Neutrophil (primary cell): ENCODE results near the gene OTUD3.
"Not testable (repeated sequence)": the region's sequence is repeated elsewhere in the genome, so short reads cannot be mapped to it uniquely, and the experiment has no call there.

Experiments
- H3K27ac ChIP-seq: fragments of 200-600 bp; sonication (generic); 2 replicates; pipeline ENCODE4 v1.5.1; 2016; ENCODE audit warnings: mild to moderate bottlenecking, moderate library complexity
- H3K27me3 ChIP-seq: fragments of 200-600 bp; sonication (generic); 2 replicates; pipeline ENCODE4 v1.6.0; 2016; ENCODE audit warnings: mild to moderate bottlenecking
- H3K36me3 ChIP-seq: fragments of 200-600 bp; sonication (generic); 2 replicates; pipeline ENCODE4 v1.5.1; 2017
- H3K4me1 ChIP-seq, 2 experiments: fragments of 200-600 bp in 1 of 2; sonication (generic) in 1 of 2; 1 replicate in 1 of 2; 2 replicates in 1 of 2; pipeline versions ENCODE4 v1.5.1 to v1.6.1; 2013 to 2016; ENCODE audit warnings: low read depth in 1 of 2, low read length in 1 of 2, mild to moderate bottlenecking in 1 of 2, moderate library complexity in 1 of 2; ENCODE audit not compliant: control insufficient read depth in 1 of 2, insufficient read depth in 1 of 2
- H3K4me3 ChIP-seq, 2 experiments: fragments of 200-600 bp in 1 of 2; sonication (generic) in 1 of 2; 1 replicate in 1 of 2; 2 replicates in 1 of 2; pipeline ENCODE4 v1.5.1; 2013 to 2016; ENCODE audit warnings: low read depth in 1 of 2, low read length in 1 of 2, mild to moderate bottlenecking in 1 of 2, moderate library complexity in 1 of 2
- H3K9me3 ChIP-seq: fragments of 200-600 bp; sonication (generic); 2 replicates; pipeline ENCODE4 v1.5.1; 2016
- CTCF ChIP-seq: fragments of 200-600 bp; sonication (generic); IDR thresholded peaks from 2 replicates; pipeline ENCODE4 v1.5.1; 2016; ENCODE audit warnings: antibody characterized with exemption

Gene OTUD3

DNA sequence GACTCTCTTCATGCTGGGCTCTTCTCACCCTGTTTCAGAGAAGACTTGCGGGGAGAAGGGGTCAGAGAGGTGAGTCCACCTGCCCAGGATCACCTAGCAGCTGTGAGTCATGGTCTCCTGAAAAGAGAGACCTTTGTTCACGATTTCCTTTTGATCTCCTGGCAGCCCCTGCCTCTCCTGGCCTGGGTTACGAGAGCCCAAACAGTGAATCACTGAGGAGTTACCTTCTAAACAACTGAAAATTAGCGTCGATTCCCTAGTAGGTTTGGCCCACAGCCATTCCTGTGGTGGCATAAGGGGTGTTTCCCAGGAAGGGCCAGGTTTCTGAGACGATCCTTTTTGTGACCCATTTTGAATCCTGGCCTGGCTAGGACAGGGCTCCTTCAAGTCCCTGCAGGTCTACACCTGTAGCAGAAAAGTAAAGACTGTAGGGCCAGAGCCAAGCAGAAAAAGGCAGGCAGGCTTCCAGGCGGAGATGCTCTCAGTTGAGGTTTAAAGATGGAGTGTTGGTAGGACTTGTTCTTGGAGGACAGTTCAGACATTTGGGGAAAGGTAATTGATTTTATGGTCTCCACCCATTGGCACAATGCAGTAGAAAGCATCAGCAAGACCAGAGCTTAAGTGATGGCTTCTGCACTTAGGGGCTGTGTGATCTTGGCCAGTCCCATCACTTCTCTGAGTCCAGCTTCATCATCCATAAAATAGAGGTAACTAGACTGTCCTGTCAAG lies 43.3 kb downstream of the OTUD3 start:
- H3K27ac ChIP-seq: no peak overlapping the region
- no peaks in the 10 kb centered on the region for H3K9me3 ChIP-seq
- H3K27me3 ChIP-seq: no peaks in the 10 kb centered on the region
- no peak for TF ChIP-seq CTCF
- H3K4me1 ChIP-seq: no peaks in the 10 kb centered on the region
- no peak overlapping the region for H3K4me3 ChIP-seq
- H3K36me3 ChIP-seq: no peaks in the 10 kb centered on the region

GRCh38 chr1:19926296-19927129 lies 44.3 kb downstream of the OTUD3 start:
- H3K27me3 ChIP-seq: no peaks in the 10 kb centered on the region
- H3K9me3 ChIP-seq: peaks cover 8% of the 10 kb centered on the region
- no peaks in the 10 kb centered on the region for H3K36me3 ChIP-seq
- no peaks in the 10 kb centered on the region for H3K4me1 ChIP-seq
- no peak for TF ChIP-seq CTCF
- no peak overlapping the region for H3K4me3 ChIP-seq
- no peak overlapping the region for H3K27ac ChIP-seq

GRCh38 chr1:19927130-19927421 lies 44.9 kb downstream of the OTUD3 start:
- not testable (repeated sequence) for H3K4me1 ChIP-seq, H3K36me3 ChIP-seq, H3K27ac ChIP-seq, H3K4me3 ChIP-seq, H3K27me3 ChIP-seq
- peaks cover 12% of the 10 kb centered on the region for H3K9me3 ChIP-seq

GRCh38 chr1:19932866-19933265 lies 50.7 kb downstream of the OTUD3 start:
- Histone ChIP-seq H3K27me3 (no peaks in the 10 kb centered on the region), H3K4me3 (no peak overlapping the region), H3K4me1 (no peaks in the 10 kb centered on the region), H3K36me3 (no peaks in the 10 kb centered on the region), H3K27ac (no peak overlapping the region), H3K9me3 (peaks cover 18% of the 10 kb centered on the region)
- no peak for TF ChIP-seq CTCF

DNA sequence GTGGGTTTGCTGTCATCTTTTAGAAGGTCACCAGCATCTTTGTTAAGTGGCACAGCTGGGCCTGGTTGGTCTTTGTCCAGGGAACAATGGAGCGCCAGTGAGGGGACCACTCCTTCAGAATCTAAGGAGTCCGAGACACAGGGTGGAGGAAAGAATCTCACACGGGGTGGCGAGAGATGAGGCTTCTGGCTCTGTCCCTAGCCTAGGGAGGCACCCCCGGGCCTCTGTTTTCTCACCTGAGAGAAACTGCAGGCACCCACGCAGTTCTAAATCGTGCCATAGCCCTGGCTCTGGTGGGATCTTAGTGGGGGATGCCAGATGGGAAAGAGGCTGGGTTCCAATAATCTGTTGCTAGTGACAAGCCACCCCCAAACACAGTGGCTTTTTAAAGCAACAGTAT lies 52.1 kb downstream of the OTUD3 start:
- no peaks in the 10 kb centered on the region for H3K36me3 ChIP-seq
- TF ChIP-seq CTCF: no peak
- no peaks in the 10 kb centered on the region for H3K27me3 ChIP-seq
- no peaks in the 10 kb centered on the region for H3K4me1 ChIP-seq
- H3K27ac ChIP-seq: no peak overlapping the region
- H3K9me3 ChIP-seq: peaks cover 18% of the 10 kb centered on the region
- no peak overlapping the region for H3K4me3 ChIP-seq

GRCh38 chr1:19936061-19936750 lies 54.0 kb downstream of the OTUD3 start:
- no peak overlapping the region for H3K27ac ChIP-seq
- no peak overlapping the region for H3K4me3 ChIP-seq
- H3K36me3 ChIP-seq: no peaks in the 10 kb centered on the region
- peaks cover 14% of the 10 kb centered on the region for H3K9me3 ChIP-seq
- no peak for TF ChIP-seq CTCF
- H3K4me1 ChIP-seq: no peaks in the 10 kb centered on the region
- no peaks in the 10 kb centered on the region for H3K27me3 ChIP-seq
